Large intestine (tissue), 3 donors: ENCODE measurements around the gene SCML2. TPM values are rescaled to one million over a fixed set of nuclear protein-coding genes. Genes with fewer than 3 reads are reported as not detected.
A peak's percentile ranks its signal among the peaks of the same experiment; 100 is the strongest.
"Not testable (repeated sequence)": the region's sequence is repeated elsewhere in the genome, so short reads cannot be mapped to it uniquely, and the experiment has no call there.

Experiments
- DNase-seq, 2 donors: peaks; one replicate each; pipeline versions ENCODE4 v3.0.0 to v3.0.0-alpha.2; 2013
- H3K27ac ChIP-seq: one replicate; pipeline ENCODE4 v1.5.1; 2013; ENCODE audit warnings: low read length
- H3K27me3 ChIP-seq: 2 replicates; pipeline ENCODE4 v1.6.1; 2013; ENCODE audit warnings: low read length; ENCODE audit not compliant: control insufficient read depth, insufficient read depth
- H3K36me3 ChIP-seq: 2 replicates; pipeline ENCODE4 v1.6.1; 2013; ENCODE audit warnings: low read length; ENCODE audit not compliant: control insufficient read depth, insufficient read depth
- H3K4me1 ChIP-seq: one replicate; pipeline ENCODE4 v1.6.1; 2013; ENCODE audit warnings: low read length; ENCODE audit not compliant: control insufficient read depth, insufficient read depth
- H3K4me3 ChIP-seq: one replicate; pipeline ENCODE4 v1.5.1; 2013; ENCODE audit warnings: low read length
- H3K9me3 ChIP-seq: one replicate; pipeline ENCODE4 v1.6.1; 2013; ENCODE audit warnings: mild to moderate bottlenecking, low read depth, low read length, moderate library complexity; ENCODE audit not compliant: control insufficient read depth
- WGBS: methylation state at CpG from one replicate; pipeline ENCODE4 v1.1.5; 2013; ENCODE audit warnings: low lambda C conversion rate; ENCODE audit not compliant: insufficient coverage; 5-methylcytosine and 5-hydroxymethylcytosine counted together
- polyA plus RNA-seq: library from polyadenylated mRNA; unstranded; fragments of 120-200 nt; gene quantifications from one replicate; pipeline ENCODE4 v1.2.1, GENCODE V29; 2013

The SCML2 gene
- polyA plus RNA-seq, 1 donor, result 6.1 TPM

DNA sequence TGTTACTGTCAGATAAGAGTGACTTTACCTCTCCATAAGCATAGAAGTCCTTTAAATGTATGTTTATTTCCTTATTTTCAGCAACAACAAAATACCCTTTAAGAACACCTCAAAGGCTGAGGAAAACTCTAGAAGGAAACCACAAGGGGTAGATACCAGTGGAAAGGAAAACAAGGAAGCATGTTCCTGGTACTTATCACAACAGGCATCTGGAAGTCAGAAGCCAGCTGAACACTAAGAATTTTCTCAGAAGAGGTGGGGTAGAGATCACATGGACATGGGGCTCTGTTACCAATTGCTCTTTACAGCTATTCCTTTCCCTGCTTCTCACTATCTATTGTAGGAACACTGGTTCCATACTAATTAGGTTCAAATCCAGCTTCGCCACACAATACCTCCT, 82.3 kb downstream of the SCML2 start:
- Histone ChIP-seq H3K27me3 (no peaks in the 10 kb centered on the region), H3K9me3 (no peaks in the 10 kb centered on the region), H3K4me3 (no peak overlapping the region), H3K27ac (no peak overlapping the region), H3K36me3 (no peaks in the 10 kb centered on the region), H3K4me1 (no peaks in the 10 kb centered on the region)
- no peak for DNase-seq
- WGBS, result no CpG with 5 or more reads among the region's 1 CpG

DNA sequence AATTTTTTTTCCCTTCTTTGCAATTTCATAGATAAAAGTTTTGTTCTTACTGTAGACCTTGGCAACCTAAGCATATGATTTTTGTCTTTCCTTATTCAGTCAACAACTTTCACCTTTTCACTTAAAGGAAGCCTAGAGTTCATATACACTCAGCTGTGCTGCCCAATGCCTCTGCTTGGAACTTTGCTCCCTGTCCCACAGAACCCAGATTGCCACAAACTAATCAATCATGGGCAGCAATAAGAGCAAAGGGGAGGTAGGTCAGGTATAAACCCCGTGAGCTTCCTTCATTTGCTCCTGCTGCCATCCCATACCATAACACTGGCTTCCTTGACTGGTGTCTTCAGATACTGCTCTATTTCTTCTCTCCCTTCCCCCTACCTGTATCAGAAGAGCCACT, 82.8 kb downstream of the SCML2 start:
- no peak for DNase-seq
- H3K27me3 ChIP-seq, result no peaks in the 10 kb centered on the region
- no peak overlapping the region for H3K27ac ChIP-seq
- H3K36me3 ChIP-seq, result no peaks in the 10 kb centered on the region
- H3K4me3 ChIP-seq, result no peak overlapping the region
- no peaks in the 10 kb centered on the region for H3K4me1 ChIP-seq
- no peaks in the 10 kb centered on the region for H3K9me3 ChIP-seq
- no CpG with 5 or more reads among the region's 1 CpG for WGBS

DNA sequence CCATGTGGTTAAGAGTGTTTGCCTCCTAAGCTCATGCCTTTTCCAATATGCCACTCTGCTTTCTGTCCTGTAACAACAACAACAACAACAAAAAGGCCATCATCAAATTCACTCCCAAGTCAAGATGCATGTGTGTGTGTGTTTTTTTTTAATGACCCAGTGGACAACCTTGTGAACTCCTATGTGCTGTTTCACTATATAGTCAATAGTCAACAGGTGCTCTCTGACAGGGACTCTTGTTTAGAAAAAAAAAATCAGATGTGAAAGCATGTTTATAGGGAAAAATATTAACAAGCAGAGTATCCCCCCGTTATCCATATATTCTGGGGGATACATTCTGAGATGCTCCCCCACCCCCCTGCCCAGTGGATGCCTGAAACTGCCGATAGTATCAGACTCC, 83.2 kb downstream of the SCML2 start:
- no peaks in the 10 kb centered on the region for H3K9me3 ChIP-seq
- no CpG with 5 or more reads among the region's 2 CpGs for WGBS
- DNase-seq, result no peak
- H3K36me3 ChIP-seq, result no peaks in the 10 kb centered on the region
- H3K4me1 ChIP-seq, result no peaks in the 10 kb centered on the region
- H3K4me3 ChIP-seq, result no peak overlapping the region
- no peak overlapping the region for H3K27ac ChIP-seq
- no peaks in the 10 kb centered on the region for H3K27me3 ChIP-seq

DNA sequence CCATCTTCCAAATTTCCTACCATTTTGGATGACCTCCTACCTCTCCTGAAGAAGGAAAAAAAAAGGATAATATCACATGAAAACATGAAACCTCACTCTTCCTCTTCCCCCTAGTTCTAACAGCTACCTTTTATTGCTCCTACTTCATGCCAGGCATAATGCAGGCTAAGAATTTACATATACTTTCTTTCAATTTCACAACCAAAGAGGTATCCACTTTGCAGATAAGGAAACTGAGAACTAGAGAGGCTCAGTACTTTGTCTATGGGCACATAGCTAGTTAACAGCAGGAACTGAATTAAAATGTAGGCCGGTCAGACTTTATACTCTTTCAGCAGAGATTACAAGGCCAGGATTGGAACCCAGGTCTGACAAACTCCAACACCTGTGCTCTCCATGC, 99.4 kb downstream of the SCML2 start:
- WGBS, result no CpG with 5 or more reads among the region's 1 CpG
- no peaks in the 10 kb centered on the region for H3K36me3 ChIP-seq
- no peaks in the 10 kb centered on the region for H3K4me1 ChIP-seq
- H3K4me3 ChIP-seq, result no peak overlapping the region
- no peaks in the 10 kb centered on the region for H3K27me3 ChIP-seq
- H3K9me3 ChIP-seq, result no peaks in the 10 kb centered on the region
- H3K27ac ChIP-seq, result no peak overlapping the region
- DNase-seq, result no peak

DNA sequence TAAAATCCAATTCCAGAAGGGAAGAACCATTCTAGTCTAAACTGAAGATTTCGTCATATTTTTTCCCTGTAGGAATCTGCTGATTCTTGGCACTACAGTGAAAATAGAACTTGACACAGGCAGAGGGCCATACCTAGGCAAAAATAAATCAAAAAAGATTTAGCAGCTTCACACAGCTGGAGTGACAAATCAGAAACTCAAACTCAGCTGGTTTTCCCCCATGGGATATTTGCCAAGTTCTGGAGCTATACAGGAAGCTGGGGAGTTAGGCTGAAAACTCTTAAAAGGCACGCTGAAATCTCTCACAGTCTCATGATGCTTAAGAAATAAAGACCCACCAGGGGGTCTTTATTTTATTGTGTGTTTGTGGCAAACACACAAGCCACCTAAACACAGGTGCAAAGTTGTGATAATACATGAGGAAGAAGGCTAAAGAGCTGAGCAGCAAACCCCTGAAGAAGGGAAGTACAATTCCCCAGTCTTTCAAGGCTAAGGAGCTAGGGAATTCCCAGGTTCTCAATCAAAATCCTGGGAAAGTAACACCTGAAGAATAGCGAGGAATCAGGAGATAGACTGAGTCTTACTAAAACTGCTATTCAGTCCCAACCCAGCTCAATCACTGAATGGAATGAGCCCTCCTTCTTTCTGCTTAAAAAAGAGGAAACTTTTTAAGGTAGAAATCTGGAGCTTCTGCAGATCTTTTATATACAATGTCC, 101.7 kb downstream of the SCML2 start:
- H3K27ac ChIP-seq, result no peak overlapping the region
- no CpG with 5 or more reads among the region's 3 CpGs for WGBS
- no peak for DNase-seq

DNA sequence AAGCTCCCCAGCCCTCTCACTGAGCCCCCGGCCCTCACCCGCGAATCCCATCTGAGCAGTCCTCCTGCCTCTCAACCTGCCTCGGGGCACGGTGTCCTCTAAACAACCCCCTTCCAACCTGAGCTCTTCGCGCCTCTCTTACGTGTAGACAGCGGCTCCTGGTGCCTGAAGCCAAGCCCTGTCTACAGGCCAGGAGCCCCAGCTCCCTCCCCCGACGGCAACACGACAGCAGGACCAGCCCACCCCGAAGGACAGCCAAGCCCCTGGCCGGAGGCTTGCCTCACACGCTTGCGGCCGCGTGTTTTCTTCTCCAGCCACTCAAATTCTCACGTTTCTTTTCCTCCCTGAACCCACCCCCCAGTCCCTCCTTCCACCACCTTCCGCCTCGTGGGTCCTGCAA, 124.8 kb downstream of the SCML2 start:
- not testable (repeated sequence) for H3K4me3 ChIP-seq, DNase-seq, H3K27me3 ChIP-seq, H3K36me3 ChIP-seq, H3K9me3 ChIP-seq, H3K27ac ChIP-seq, H3K4me1 ChIP-seq
- WGBS, result no CpG with 5 or more reads among the region's 21 CpGs

More for the DNA sequence above, 101.7 kb downstream of the SCML2 start:
- Histone ChIP-seq H3K36me3 (no peaks in the 10 kb centered on the region), H3K9me3 (no peaks in the 10 kb centered on the region), H3K4me3 (no peak overlapping the region), H3K27me3 (no peaks in the 10 kb centered on the region), H3K4me1 (no peaks in the 10 kb centered on the region)

DNA sequence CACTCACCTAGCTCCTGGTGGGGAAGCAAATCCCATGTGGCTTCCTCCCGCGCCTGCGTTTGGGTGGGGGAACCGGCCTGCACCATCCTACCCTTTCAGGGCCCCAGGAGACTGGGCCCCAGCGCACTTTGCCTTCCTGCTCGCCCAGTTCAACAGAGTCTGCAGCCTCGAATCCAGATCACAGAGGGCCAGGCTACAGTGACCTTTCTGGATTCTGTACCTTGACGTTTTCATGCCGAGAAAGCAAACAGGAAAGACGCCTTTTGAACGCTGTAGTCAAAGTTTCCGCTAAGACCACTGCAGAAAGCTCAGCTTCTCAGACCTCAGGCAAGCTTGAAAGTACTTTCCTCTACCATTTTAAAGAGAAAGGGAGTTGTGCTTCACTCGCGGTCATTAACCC, 126.4 kb downstream of the SCML2 start:
- Histone ChIP-seq H3K4me1 (no peaks in the 10 kb centered on the region), H3K27ac (no peak overlapping the region), H3K36me3 (no peaks in the 10 kb centered on the region), H3K9me3 (no peaks in the 10 kb centered on the region), H3K27me3 (no peaks in the 10 kb centered on the region), H3K4me3 (no peak overlapping the region)
- no peak for DNase-seq
- WGBS, result no CpG with 5 or more reads among the region's 14 CpGs

DNA sequence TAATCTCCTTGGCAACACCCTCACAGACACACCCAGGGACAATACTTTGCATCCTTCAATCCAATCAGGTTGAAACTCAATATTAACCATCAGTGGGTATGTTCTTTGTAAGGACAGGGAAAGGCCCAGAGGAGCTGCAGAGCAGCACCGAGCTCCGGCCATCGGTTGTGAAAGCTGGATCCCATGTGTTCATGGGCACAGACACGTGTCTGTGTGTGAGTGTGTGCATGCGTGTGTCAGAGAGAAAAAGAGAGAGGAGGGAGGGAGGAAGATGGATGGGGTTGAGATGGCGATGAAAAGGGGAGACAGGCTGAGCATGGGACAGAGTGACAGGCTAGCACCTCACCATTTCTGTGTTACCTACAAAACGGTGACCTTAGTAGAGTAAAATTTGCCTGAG, 127.0 kb downstream of the SCML2 start:
- 100% methylated on average over 1 of the region's 7 CpGs for WGBS
- H3K4me3 ChIP-seq, result no peak overlapping the region

DNA sequence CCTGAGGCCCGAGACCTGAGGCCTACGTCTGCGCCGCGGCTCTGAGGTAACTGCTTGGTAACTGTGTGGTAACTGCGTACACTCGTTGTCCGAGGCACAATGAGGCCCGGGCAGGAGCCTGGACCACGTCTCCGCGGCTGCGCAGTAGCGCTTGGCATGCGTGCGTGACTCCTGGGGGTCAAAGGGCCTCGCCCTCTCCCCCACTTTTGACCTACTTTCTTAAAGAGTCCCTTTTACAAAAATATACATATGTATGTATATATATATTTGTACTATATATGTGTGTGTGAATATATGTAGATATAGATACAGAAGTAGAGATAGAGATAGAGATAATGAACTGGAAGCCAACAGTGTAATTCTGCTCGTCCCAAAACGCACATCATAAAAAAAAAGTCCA, 133.7 kb downstream of the SCML2 start, which contains the start of gene BEND2:
Gene BEND2 (minus strand): TSS at position 101 of the 400 bp plus-strand sequence. CDS start 136 bp downstream, outside the sequence.
- Histone ChIP-seq H3K36me3 (no peaks in the 10 kb centered on the region), H3K4me1 (no peaks in the 10 kb centered on the region), H3K27ac (no peak within 1 kb of the TSS), H3K27me3 (no peaks in the 10 kb centered on the region), H3K4me3 (no peak within 1 kb of the TSS), H3K9me3 (peaks cover 12% of the 10 kb centered on the region)
- DNase-seq, result no peak
- WGBS, result no CpG with 5 or more reads among the region's 19 CpGs

More for the DNA sequence above, 127.0 kb downstream of the SCML2 start:
- Histone ChIP-seq H3K27me3 (no peaks in the 10 kb centered on the region), H3K9me3 (no peaks in the 10 kb centered on the region), H3K27ac (no peak overlapping the region), H3K4me1 (no peaks in the 10 kb centered on the region), H3K36me3 (no peaks in the 10 kb centered on the region)
- DNase-seq, result no peak

DNA sequence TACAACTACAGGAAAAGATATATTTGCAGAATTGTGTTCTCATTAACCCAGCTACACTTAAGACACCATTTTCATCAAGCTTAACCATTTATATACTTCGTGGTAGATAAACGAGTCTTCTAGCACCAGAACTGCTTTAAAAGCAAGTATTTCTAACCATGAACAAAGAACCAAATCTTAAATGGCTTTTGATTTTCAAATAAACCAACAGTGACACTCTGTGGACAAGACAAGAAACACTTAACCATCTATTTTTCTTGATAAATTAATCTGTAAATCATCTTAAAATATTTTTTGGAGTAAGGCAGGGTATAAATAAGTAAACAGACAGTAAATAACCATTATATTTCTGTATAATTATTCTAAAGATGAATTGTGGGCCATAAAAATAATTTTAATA, 144.0 kb downstream of the SCML2 start:
- no CpG with 5 or more reads among the region's 2 CpGs for WGBS
- peak; percentile 2 to 4 for DNase-seq

DNA sequence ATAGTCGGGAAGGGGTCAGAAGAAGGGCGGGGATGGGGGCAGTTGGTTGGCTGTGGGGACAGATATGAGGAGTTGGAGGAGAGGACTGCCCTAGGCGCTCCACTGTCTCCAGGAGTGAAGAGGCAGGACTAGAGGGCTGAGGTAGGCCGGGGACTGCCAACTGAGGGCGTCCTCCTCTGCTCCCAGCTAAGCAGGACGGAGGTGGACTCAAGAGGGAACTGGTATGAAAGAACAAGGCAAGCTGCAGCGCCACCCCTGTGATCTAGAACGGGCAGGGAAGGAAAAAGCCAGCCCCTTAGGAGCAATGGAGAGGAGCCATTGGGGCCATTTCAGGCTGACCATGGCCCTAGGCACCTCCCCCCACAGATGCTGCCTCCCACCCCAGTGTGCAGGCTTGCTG, 147.8 kb downstream of the SCML2 start:
- no peaks in the 10 kb centered on the region for H3K4me1 ChIP-seq
- H3K9me3 ChIP-seq, result no peaks in the 10 kb centered on the region
- WGBS, result no CpG with 5 or more reads among the region's 8 CpGs
- no peak for DNase-seq
- no peak overlapping the region for H3K27ac ChIP-seq
- no peak overlapping the region for H3K4me3 ChIP-seq
- no peaks in the 10 kb centered on the region for H3K36me3 ChIP-seq
- no peaks in the 10 kb centered on the region for H3K27me3 ChIP-seq

More for the DNA sequence above, 144.0 kb downstream of the SCML2 start:
- Histone ChIP-seq H3K27ac (no peak overlapping the region), H3K9me3 (no peaks in the 10 kb centered on the region), H3K4me1 (no peaks in the 10 kb centered on the region), H3K4me3 (no peak overlapping the region), H3K36me3 (no peaks in the 10 kb centered on the region), H3K27me3 (no peaks in the 10 kb centered on the region)
